K562 treated with DMSO at 1 percent for 48 hours (cell line): Measurements from ENCODE around the gene PPM1D. TPM values are rescaled to one million over a fixed set of nuclear protein-coding genes. Genes with fewer than 3 reads are reported as not detected.

Source experiments
- total RNA-seq: library from RNA; unstranded; fragments of 300-600 nt; gene quantifications from 2 replicates; pipeline ENCODE4 v1.2.3, GENCODE V29; 2022; ENCODE audit warnings: low replicate concordance; ENCODE audit errors: extremely low read depth

Gene PPM1D
- total RNA-seq: not detected in 2 replicates

GRCh38 chr17:60599620-60600489 lies at the start of gene PPM1D:
TSS of gene PPM1D (plus strand) at chr17:60600193. CDS start at chr17:60600415, 222 bp downstream.

GRCh38 chr17:60677308-60678117 lies 77.5 kb downstream of the PPM1D start, which contains the start of gene BCAS3:
TSS of gene BCAS3 (plus strand) at chr17:60677851.

Other genes starting within 250 kb of the PPM1D start
- not detected in 2 replicates for gene USP32, start 208.1 kb upstream of the PPM1D start, total RNA-seq
- not detected in 2 replicates for gene CHCT1, start 177.7 kb upstream of the PPM1D start, total RNA-seq
- gene APPBP2, start 74.0 kb upstream of the PPM1D start, total RNA-seq: not detected in 2 replicates
- not detected in 2 replicates for gene BCAS3, start 77.7 kb downstream of the PPM1D start, total RNA-seq